Activated CD4-positive, alpha-beta T cell treated with anti-CD3 and anti-CD28 coated beads for 1 hour (primary cell): ENCODE results near the gene RPS6KL1.

Experiments used
- DNase-seq: peaks from one replicate; pipeline ENCODE4 v3.0.0-alpha.2; 2020

RPS6KL1 gene

DNA sequence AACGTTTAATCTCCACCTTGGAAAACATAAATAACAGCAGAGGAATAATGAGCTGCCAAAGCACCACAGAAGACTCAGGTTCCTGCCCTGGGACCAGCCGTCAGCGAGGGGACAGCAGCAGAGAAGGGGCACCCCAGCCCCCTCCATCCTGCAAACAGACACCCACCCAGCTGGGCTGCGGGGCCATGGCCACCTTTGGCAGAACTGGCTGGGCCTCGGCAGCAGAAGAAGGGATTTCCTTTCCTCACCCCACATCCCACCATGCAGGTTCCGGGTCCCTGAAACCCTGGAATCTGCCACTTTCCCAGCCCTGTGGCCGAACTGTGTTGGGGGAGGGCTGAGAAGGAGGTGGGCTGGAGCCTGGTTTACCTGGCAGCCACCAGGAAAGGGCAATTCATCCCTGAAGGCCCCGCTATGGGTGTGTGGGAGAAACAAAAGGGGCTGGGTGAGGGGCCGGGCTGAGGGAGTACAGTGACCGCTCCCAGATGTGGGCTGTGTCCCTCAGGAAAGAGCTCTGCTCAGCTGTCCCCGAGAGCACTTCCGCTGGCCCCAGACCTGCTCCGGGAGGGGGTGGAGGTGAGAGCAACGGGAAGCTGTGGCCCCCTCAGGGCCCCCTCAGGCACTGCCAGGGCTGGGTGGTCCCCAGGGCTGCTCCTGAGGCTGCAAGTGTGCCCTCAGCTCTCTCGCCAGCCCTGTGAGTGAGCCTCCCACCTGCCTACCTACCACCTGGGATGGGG lies 28.6 kb upstream of the RPS6KL1 start:
- no peak for DNase-seq

DNA sequence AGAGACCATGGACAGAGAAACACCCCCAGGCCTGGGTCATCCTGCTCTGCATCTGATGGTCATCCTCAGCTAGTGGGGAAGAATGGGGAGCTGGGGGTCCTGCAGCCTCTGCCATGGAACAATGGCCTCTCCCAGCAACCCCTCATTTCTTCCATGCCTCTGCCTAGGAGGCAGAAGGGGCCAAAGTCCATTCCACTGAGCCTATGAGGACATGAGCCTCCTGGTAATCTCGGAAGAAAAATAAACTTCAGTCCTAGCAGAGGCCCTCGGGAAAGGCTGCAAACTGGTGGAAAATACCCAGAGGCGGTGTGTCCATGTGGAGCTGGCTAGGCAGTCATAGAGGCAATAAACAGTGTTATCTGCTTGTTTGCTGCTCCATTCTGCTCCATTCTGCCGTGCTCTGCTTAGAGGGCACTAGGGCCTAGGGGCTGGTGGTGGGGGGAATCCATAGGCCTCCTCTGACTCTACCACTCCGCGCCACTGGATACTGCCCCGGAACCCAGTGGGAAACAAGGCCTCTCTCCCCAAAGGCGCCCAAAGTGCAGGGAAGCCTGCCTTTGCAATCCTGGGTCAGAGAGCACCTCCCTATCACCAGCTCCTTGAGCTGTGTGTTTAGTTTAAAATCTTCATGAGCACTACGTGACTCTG lies 27.9 kb upstream of the RPS6KL1 start:
- no peak for DNase-seq

DNA sequence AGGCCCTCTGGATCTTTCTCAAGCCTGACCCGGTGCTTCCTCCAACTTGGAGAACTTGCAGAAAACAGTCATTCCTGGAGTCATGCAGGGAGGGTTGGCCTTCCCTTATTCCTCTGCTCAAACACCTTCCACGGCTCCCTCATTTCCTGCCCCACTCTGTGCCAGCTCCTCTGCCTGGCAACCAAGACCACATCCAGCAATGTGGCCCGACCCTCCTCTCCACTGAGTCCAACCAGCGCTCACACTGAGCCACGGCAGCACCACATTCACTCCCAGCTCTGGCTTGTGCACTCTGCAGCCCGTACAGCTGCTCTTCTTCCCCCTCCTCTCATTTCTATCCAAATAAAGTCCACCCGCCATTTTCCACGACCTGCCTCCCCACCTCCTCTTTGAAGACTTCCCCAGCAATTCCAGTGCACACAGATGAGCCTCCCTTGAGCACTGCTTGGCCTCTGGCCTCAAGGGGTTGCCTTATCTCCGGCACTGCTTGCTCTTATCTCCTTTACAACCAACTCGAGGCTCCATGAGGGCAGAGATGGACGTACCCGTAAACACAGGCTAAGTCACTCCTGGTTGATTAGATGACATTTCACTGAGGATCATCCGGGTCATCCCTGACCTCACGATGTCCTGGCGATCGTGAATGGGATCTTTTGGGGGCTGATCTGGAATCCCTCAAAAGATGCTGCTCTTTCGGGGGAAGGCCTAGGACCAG lies 27.0 kb upstream of the RPS6KL1 start:
- no peak for DNase-seq

DNA sequence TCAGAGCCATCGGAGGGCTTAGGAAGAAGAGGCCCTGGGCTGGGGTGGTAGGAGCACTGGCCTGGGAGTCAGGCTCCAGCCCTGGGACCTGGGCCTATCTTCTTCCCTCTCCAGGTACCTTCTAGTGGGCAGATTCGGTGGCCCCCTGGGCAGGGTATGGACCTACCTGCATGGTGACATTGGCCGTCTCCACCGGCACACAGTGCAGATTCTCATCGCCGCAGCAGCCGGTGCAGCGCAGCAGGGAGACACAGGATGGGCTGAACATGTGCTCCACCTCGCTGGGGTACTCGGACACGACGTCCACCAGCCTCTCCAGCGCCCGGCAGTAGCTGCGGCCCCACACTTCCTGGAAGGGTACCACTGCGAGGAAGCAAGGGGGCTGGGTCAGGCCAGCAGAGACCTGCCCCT lies 26.1 kb upstream of the RPS6KL1 start:
- no peak for DNase-seq

DNA sequence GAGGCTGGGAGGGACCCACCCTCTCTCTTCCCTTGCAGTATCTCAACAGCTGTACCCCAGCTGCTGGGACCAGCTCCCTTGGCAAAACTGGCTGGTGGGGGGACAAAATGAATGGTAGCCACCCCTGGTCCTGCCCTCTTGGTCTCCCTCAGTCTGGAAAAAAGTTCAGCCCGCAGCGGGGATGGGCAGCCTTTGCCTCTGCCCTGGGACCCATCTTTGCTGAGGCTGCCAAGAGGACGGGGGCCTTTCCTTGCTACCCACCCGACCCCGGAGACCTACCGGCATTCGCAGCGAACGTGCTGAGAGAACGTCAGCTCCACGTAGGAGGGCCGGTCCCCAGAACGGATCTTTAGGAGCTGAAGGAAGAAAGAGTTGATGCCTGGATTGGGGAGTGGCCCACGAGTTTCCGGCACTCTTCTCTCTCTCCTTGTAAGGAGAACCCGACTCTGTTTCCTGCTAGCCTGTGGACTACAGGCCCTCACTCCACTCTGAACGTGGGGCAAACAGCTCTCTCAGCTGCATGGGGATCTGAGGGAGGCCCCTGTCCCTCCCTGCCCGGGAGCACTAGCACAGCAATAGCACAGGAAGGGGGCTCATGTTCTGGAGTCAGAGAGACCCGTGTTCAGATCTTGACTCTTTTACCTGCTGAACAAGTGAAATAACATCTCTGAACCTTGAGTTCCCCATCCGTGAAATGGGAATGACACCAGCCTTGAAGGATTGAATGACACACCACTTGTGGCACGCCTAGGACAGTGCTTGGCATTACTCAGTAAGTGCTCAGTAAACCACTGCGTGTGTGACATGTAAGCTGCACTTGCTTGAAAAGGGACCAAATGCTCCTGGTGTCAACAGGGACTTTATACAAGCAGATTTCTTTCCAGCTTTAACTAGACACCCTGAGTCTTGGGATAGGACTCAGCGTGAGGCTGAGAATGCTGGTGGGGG lies 25.4 kb upstream of the RPS6KL1 start:
- no peak for DNase-seq

DNA sequence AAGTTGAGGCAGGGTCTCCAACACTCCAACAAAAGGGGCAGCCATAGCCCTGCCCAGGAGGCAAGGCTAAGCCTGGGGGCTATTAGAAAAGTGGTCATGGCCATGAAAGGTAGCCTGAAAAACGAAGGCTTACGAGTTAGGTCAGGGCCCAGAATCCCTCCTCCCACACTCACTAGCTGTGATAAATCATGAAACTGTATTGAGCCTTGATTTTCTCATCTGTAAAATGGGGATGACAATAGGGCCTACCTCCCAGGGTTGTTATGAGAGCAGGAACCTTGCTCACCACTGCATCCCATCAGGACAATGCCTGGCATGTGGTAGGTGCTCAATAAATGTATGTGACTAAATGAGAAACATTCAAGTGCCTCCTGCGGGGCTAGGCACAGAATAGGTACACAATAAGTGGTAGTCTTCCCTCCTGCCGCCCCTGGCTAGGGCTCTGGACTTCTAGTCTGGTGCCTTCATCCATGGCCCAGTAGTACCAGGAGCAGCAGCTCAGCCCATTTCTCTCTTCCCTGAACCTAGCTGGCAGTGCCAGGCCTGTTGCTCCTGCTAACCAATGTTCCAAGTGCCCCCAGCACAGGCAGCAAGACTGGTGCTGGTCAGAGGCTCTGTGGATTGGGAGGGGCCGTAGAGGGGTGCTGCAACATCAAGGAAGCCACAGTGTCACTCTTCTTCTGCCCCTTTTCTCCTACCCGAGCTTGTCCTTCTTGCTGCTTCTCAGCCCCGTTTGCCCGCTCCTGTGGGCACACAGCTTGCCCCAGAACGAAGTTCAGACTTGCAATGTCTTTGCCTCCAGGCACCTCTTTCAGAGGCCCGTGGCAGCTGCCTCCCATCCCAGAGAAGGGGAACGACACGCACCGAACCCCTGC lies 24.5 kb upstream of the RPS6KL1 start:
- no peak for DNase-seq

DNA sequence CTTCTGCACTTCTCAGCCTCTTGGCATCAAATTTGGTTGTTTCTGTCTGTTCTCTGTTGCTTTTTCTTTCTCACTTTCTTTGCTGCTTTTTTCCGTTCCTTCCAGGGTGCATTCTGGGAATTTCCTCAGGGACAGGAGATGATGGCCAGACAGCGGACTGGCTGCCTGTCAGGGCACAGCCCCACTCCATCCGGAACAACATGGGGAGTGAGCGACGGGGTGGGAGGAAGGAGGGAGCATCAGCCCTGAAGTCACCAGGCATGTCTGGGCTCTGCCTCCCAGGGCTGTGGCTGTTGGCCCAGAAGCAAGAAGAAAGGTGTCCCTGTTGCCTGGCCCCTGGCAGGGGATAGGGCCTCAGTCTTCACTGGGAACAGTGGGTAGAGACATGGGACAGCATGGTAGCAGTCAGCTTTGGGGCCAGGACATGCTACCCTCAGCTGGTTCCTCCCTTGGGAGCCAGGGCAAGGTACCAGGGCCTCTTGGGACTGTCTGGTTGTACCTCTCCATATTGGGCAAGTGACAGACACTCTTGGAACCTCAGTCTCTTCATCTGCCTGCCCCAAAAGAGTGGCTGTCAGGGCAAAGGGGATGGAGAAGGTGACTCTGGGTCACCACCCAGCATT lies 23.7 kb upstream of the RPS6KL1 start:
- DNase-seq: no peak

DNA sequence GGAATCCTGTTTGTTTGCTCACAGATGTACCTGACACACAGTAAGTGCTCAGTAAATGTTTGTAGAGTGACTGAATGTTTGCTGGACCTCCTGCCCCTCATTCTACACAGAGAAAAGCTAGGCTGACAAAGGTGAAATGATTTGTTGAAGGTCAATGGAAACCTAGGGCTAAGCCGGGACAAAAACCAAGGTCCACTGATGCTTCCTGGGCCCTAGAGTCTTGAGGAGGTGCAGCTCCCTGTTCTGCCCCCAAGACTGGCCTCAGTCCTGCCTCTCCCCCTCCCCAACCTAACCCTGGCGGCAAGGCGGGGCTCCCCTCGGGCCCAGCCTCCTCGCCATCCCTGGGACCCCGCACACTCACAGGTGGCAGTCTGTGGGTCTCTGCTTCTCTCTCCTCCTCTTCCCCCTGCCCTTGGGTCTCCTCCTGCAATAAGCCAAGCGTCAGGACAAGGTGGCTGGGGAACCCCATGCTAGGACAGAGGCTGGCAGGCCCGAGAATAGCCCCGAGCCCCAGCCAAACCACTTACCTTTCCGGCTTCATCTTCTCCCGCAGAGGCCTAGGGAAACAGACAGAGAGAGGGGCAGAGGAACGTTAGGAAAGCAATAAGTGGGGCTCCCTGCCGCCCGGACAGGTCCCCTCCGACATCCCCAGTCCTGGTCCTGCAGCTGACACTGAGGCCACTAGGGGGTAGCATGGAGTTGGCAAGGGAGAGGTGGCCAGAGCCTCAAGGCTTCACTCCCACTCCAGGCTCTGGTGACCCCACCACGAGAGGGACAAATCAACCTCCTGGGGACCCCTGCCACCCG lies 23.0 kb upstream of the RPS6KL1 start:
- peak; percentile 46 for DNase-seq

DNA sequence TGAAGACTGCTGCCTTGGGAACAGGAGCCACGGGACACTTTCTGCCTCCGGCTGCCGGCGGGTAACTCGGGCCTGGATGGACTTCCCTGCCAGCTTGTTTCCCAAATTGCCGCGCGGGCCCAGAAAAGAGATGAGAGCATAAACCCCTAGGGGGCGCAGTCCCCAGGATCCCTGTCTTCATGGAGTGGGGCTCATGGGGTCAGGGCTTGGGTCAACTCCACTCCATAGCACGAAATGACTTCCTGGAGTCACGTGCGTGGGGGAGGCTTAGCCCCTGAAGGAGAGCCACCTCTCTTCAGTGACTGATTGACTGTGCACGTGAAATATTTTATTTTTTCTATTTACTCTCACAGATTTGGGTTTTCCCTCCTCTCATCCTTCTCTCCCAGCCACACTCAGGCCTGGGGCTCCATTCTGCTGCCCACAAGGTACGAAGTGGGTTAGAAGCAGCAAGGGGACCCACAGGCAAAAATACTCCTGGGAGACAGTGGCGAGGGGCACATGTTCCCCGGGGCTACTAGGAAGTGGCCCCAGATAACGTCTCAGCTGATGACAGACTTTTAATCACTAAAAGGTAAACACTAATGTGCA lies 22.3 kb upstream of the RPS6KL1 start:
- DNase-seq: no peak

DNA sequence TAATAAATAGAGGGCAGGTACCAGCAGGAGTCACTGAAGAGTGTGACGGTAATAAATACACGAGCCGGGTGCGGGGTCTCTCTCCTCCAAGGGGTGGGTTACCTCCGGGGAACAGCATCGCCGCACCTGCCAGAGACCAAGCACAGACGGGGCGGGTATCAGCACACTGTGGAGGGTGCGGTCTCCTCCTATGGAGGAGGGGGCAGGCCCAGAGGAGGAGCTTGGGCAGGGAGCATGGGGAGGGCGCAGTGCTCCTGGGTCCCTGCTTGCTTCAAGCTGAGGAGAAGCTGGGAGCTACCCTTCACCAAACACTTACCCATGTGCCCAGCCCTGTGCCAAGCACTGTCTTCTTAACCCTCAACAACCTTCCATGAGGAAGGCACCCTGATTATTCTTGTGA lies 19.5 kb upstream of the RPS6KL1 start:
- DNase-seq: no peak

DNA sequence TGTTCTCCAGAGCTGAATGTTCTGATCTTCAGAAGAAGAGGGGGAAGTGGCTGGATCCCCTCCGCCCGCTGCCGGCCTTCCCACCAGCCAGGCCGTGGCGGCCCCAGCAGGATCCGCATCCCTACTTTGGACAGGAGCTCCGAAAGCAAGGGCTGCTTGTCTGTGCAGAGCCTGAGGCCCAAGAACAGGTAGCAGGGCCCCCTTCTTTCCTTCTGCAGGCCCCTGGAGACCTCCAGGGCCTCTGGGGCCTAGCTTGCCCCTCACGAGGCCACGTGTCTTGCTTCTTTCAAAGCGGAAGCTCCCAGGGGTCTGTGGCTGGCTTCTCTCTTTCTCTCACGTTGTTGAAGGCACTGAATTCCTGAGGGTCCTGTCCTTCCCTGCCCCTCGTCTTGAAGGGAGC lies 19.1 kb upstream of the RPS6KL1 start:
- DNase-seq: no peak

DNA sequence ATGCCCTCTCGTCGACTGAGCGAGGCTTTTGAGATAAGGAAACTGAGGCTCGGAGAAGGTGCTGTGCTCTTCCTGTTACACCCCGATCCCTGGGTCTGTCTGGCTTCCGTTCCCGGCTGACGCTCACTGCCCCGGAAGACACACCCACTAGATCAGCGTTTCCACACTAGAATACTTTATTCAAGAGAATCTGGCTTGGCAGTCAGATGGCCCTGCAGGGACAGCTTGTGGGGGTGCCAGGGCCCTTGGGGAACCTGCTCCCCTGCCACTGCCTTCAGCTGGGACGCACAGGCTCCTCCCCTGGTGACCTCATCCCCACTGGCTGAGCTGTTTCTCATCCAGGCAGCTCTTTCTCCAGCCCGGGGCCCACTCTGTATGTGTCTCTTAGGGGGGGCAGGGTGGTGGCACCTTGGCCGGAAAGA lies 18.6 kb upstream of the RPS6KL1 start:
- peak; percentile 41 for DNase-seq

DNA sequence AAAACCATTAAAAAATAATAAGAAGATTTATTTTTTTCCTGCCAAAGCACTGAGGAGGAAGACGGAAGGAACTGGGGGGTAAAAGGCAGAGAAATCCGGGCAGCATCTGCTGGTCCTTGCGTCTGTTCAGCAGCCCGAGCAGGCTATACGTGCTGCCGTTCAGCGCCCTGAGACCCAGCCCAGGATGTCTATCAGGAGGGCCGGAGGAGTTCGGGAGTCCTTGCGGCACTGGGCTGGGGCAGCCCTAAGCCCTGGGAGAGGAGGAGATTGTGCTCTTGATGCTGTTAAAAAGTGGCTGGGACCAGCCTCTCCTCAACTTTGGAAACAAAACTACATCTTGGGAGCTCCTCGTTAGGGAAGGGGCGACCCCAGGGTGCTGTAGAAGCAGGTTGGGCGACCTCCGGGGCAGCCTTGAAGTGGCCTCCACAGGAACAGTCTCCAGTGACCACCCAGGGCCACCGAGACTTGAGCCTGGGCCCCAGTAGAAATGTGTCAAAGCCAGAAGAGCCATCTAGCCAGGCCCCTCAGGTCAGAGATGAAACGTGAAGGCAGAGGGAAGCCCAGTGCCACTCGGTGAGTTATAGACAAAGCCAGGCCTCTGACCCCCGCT lies 18.0 kb upstream of the RPS6KL1 start:
- no peak for DNase-seq

DNA sequence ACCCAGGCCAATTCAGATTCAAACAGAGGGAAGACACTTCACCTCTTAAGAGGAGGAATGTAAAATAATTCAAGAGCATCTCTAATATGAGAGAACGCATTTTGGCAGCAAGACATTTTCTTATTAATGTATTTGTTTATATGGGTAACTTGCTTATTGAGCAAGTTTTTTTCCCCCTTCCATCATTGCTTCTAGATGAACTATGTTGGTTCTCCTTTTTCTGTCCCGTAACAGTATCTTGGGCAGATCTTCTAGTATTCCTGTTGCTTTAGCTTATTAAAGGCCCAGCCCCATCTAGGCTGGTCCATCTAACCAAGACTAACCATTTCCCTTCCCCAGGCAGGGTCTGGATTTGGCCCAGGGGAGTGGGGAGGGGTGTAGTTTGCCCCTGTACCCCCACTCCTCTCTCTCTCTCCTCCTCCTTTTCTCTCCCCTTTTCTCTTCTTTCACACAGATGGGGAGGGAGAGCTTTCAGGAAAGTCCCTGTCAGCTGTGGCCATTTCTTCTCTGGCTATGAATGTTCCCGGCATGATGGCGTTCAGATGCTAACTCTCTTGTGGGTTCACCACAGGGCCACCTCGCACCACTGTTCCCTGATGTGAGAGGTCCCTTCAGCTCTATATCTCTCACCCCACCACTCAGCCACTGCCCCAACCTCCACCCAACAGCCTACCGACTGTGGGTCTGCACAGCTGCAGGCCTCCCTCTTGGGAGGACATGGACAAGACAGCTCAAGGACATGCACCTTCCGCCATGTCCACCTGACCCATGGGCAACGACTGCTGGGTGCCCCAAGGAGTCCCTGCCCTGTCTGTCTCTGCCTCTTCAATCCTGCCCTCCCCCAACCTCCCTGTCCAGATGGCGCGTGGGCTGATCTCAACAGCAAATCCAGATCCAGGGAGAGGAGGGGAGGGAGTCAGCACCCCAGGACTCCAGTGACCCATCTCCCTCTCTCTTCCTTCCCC lies 15.8 kb upstream of the RPS6KL1 start:
- DNase-seq: no peak

DNA sequence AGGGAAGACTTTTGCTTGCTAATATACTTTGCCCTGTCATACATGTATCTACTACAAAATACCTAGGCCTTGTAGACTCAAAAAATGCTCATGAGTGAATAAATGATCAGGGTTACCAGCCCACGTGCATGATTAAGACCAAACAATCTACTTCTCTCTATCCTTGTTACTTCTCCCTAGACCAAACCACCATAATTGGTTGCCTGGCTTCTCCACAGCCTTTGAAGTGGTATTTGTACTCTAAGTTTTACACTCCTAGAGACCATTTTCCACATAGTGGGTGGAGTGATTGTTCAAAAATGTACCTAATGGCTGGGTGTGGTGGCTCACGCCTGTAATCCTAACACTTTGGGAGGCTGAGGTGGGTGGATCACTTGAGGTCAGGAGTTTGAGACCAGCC lies 14.1 kb upstream of the RPS6KL1 start:
- no peak for DNase-seq

DNA sequence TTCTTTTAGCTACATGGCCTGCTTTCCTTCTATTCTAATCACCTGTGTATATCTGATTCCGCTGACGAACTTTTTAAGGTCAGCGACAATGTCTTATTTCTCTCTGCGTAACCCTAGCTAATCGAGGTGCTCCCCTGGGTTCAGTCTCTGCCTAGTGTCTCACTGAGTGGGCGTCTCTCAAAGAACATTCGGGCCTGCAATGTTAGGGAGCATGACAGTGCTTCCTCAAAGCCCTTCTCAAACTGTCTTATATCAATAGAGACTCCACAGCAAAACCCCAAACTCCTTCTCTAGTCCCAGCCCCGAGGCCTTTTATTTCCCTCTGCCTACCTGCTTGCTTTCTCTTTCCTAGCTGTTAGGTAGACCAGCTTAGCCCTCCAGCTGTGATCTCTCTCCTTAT lies 13.7 kb upstream of the RPS6KL1 start:
- no peak for DNase-seq

DNA sequence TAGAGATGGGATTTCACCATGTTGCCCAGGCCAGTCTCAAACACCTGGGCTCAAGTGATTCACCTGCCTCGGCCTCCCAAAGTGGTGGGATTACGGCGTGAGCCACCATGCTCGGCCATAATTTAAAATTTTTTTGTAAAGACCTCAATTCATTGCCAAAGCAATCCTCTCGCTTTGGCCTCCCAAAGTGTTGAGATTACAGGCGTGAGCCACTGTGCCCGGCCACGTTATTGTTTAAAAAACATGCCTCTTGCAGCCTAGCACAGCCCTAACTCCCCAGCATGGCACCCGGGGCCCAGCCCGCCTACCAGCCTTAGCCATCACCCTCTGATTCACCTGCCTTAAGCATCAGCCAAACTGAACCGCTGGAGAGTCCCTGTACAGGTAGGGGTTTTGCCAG lies 13.1 kb upstream of the RPS6KL1 start:
- no peak for DNase-seq

DNA sequence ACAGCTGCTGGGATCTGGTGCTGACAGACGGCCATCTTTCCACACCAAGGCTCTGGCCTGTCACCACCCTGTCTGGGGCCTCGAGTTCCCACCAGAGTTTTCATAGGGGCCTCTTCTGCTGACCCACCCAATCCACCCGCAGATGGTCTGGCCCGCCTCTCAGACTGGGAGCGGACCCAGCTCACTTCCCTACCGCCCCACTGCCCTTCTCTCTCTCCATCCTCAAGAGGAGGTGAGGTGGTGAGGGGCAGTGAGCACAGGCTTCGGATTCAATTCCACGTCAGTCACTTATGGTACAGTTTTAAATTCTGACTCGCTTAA lies 12.3 kb upstream of the RPS6KL1 start:
- no peak for DNase-seq
